GM18909 (cell line): ENCODE measurements around the gene XAB2.
"Not testable (repeated sequence)": the region's sequence is repeated elsewhere in the genome, so short reads cannot be mapped to it uniquely, and the experiment has no call there.

Source experiments
- ATAC-seq: cut with Tn5 transposase; IDR thresholded peaks from one replicate; pipeline ENCODE4 v1.9.1; 2021; ENCODE audit warnings: mild to moderate bottlenecking; ENCODE audit not compliant: unreplicated experiment, poor library complexity

The XAB2 gene

GRCh38 chr19:7590256-7590655 is 39.1 kb downstream of the XAB2 start:
- ATAC-seq: no peak

- no peak for ATAC-seq
Measured at GRCh38 chr19:7589822-7590221, 39.5 kb downstream of the XAB2 start.

GRCh38 chr19:7582446-7582845 is 46.9 kb downstream of the XAB2 start:
- no peak for ATAC-seq

GRCh38 chr19:7579182-7579581 is 50.2 kb downstream of the XAB2 start:
- no peak for ATAC-seq

DNA sequence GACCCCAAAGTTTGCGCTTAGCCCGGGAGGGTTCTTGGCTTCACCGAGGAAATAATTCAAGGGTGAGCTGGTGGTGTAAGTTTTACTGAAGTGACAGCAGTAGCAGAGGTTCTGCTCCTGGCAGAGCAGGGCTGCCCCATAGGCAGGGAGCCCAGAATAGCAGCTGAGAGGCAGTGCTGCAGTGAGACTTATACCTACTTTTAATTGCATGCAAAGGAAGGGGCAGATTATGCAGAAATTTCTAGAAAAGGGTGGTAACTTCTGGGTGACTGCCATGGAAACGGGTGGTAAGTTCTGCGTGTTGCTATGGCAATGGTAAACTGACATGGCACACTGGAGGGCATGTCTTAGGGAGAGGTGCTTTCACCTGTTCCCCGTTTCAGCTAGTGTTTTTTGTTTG is 51.2 kb downstream of the XAB2 start:
- ATAC-seq: no peak

DNA sequence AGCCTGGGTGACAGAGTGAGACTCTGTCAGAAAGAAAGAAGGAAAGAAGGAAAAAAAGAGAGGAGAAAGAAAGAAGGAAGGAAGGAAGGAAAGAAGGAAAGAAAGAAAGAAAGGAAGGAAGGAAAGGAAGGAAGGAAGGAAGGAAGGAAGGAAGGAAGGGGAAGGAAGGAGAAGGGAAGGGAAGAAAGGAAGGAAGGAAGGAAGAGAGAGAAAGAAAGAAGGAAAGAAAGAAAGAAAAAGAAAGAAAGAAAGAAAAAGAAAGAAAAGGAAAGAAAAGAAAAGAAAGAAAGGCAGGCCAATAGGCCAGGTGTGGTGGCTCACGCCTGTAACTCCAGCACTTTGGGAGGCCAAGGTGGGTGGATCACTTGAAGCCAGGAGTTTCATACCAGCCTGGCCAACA is 51.9 kb downstream of the XAB2 start:
- ATAC-seq: not testable (repeated sequence)

GRCh38 chr19:7575434-7576040 is 53.8 kb downstream of the XAB2 start:
- no peak for ATAC-seq

- no peak for ATAC-seq
Measured at GRCh38 chr19:7570761-7571160, 58.6 kb downstream of the XAB2 start.
